GM19455 (cell line): ENCODE results near the gene RBMXL3.

Experiments
- ATAC-seq: cut with Tn5 transposase; IDR thresholded peaks from one replicate; pipeline ENCODE4 v1.9.1; 2021; ENCODE audit not compliant: unreplicated experiment

The RBMXL3 gene

GRCh38 chrX:115233497-115234455 is 44.6 kb downstream of the RBMXL3 start, which contains the start of gene LRCH2:
Gene LRCH2 (minus strand): TSS chrX:115234096. CDS start chrX:115234041, 55 bp downstream.
- no peak for ATAC-seq

GRCh38 chrX:115234461-115234860 is 45.3 kb downstream of the RBMXL3 start:
- no peak for ATAC-seq

GRCh38 chrX:115236560-115236959 is 47.4 kb downstream of the RBMXL3 start:
- ATAC-seq: no peak

- ATAC-seq: no peak
These were observed 47.8 kb downstream of the RBMXL3 start for GRCh38 chrX:115237056-115237455.
